ENCODE measurements around the gene CYTH1. TPM values are rescaled to one million over a fixed set of nuclear protein-coding genes. Genes with fewer than 3 reads are reported as not detected.

The CYTH1 gene
- total and polyA plus RNA-seq, 4 donors, result 28.1 to 50.4 (median 42.4) TPM

DNA sequence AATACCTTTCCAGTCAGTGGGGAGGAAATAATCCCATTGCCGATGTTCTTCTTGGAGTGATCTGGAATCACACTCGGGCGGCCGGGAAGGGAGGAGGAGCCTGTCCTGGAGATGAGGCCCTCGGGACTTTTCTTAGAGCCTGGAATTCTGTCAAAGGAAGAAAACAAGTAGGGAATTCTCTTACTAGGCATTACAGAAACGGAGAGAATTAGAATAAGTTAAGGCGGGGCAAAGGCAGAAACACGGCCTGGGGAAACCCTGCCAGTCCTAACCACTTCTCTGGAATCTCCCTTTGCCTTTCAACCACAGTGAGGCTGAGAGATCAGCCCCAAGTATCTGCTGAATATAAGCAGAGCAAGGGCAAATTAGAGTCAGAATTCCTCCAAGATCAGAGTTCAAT is 30.8 kb upstream of the CYTH1 start:
- no peak for DNase-seq (ENCODE audit: low read depth in 4 of 6, low spot score in 6 of 6)

DNA sequence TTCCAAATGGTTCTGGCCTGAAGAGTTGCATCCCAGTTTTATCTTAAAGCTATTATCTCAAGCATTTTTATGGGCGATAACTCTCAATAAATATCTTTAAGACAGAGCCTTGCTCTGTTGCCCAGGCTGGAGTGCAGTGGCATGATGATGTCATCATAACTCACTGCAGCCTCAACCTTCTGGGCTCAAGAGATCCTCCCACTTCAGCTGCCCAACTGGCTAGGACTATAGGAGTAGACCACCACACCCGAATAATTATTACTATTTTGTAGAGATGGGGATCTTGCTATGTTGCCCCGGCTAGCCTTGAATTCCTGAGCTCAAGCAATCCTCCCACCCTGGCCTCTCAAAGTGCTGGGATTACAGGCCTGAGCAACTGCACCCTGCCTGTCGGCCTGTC is 26.1 kb upstream of the CYTH1 start:
- Histone ChIP-seq H3K9me3 (ENCODE audit: control insufficient read depth, insufficient read depth, low read length) (no peaks in the 10 kb centered on the region), H3K27me3 (ENCODE audit: control insufficient read depth, insufficient read depth, low read length) (no peaks in the 10 kb centered on the region), H3K4me3 (ENCODE audit: low read depth, low read length) (no peak overlapping the region), H3K36me3 (ENCODE audit: control insufficient read depth, insufficient read depth, low read length) (peaks cover 74% of the 10 kb centered on the region), H3K4me1 (ENCODE audit: control insufficient read depth, insufficient read depth, low read length) (no peaks in the 10 kb centered on the region), H3K27ac (ENCODE audit: low read depth, low read length) (no peak overlapping the region)
- no peak for DNase-seq (ENCODE audit: low read depth in 4 of 6, low spot score in 6 of 6)
- WGBS (ENCODE audit: insufficient coverage), result 100% methylated on average over 1 of the region's 4 CpGs

More for the DNA sequence above, 30.8 kb upstream of the CYTH1 start:
- no peak overlapping the region for H3K27ac ChIP-seq (ENCODE audit: low read depth, low read length)
- H3K4me1 ChIP-seq (ENCODE audit: control insufficient read depth, insufficient read depth, low read length), result no peaks in the 10 kb centered on the region
- 79% methylated on average over 5 of the region's 8 CpGs for WGBS (ENCODE audit: insufficient coverage)
- H3K9me3 ChIP-seq (ENCODE audit: control insufficient read depth, insufficient read depth, low read length), result no peaks in the 10 kb centered on the region
- peaks cover 76% of the 10 kb centered on the region for H3K36me3 ChIP-seq (ENCODE audit: control insufficient read depth, insufficient read depth, low read length)
- H3K4me3 ChIP-seq (ENCODE audit: low read depth, low read length), result no peak overlapping the region
- H3K27me3 ChIP-seq (ENCODE audit: control insufficient read depth, insufficient read depth, low read length), result no peaks in the 10 kb centered on the region

DNA sequence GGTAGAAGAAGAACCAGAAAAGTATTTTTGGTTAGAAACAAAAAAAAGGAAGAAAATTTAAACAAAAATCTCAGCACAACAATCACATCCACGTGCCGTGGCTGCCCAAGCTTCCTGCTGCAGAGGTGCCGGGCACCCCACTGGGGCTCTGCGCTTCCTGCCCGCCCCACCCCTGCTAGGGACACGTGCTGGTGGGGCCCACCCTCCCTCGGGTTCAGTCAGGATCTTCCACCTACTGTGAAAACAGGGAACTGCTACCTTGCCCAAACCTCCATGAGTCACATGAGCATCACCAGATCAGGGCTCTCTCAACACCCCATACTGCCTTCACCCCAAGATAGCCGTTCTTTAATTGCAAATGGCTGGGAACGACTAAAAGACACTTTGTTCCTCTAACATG is 24.4 kb upstream of the CYTH1 start:
- Histone ChIP-seq H3K27ac (ENCODE audit: low read depth, low read length) (no peak overlapping the region), H3K27me3 (ENCODE audit: control insufficient read depth, insufficient read depth, low read length) (no peaks in the 10 kb centered on the region), H3K9me3 (ENCODE audit: control insufficient read depth, insufficient read depth, low read length) (no peaks in the 10 kb centered on the region), H3K4me1 (ENCODE audit: control insufficient read depth, insufficient read depth, low read length) (no peaks in the 10 kb centered on the region), H3K4me3 (ENCODE audit: low read depth, low read length) (no peak overlapping the region), H3K36me3 (ENCODE audit: control insufficient read depth, insufficient read depth, low read length) (peaks cover 74% of the 10 kb centered on the region)
- no peak for DNase-seq (ENCODE audit: low read depth in 4 of 6, low spot score in 6 of 6)
- 77% methylated on average over 7 of the region's 9 CpGs for WGBS (ENCODE audit: insufficient coverage)

DNA sequence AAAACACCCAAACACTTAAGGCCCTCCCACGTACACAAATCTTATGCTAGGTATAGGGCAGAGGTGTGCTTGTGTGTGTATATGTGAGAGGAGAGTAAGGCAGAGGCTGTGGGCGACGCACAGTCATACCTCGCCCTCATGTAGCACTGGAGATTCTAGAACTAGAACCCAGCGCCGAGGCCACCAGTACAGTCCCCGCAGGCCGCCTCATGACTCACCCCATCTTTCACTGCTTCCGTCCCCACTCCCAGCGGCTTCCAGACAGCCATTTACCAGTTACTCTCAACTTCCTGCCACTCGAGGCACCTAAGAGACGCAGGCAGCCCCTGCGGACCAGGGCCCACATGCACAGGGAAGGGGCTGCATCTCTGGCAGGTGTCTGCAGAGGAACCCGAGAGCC is 23.2 kb upstream of the CYTH1 start:
- no peak for DNase-seq (ENCODE audit: low read depth in 4 of 6, low spot score in 6 of 6)
- Histone ChIP-seq H3K4me3 (ENCODE audit: low read depth, low read length) (no peak overlapping the region), H3K27ac (ENCODE audit: low read depth, low read length) (no peak overlapping the region), H3K9me3 (ENCODE audit: control insufficient read depth, insufficient read depth, low read length) (no peaks in the 10 kb centered on the region), H3K27me3 (ENCODE audit: control insufficient read depth, insufficient read depth, low read length) (no peaks in the 10 kb centered on the region), H3K4me1 (ENCODE audit: control insufficient read depth, insufficient read depth, low read length) (peaks cover 3% of the 10 kb centered on the region), H3K36me3 (ENCODE audit: control insufficient read depth, insufficient read depth, low read length) (peaks cover 77% of the 10 kb centered on the region)
- WGBS (ENCODE audit: insufficient coverage), result 93% methylated on average over 13 of the region's 14 CpGs

DNA sequence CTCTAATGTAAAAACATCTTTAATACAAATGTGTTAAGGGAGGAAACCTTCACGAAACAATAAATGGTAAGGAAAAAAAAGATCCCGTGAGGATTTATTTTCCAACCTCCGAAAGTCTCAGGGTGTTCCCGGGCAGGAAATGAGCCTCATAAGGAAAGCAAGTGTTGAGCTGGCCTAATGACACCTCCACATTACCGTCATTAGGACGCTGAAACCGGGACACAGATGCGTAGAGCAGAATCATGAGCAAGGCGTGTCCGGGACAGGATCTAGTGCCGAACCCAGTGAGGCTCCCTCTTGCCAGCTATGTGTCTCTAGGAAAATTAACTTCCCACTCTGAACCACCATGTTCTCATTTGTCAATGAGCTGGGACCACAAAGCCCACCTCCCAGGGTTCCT is 22.7 kb upstream of the CYTH1 start:
- Histone ChIP-seq H3K36me3 (ENCODE audit: control insufficient read depth, insufficient read depth, low read length) (peaks cover 75% of the 10 kb centered on the region), H3K4me1 (ENCODE audit: control insufficient read depth, insufficient read depth, low read length) (peaks cover 8% of the 10 kb centered on the region), H3K27ac (ENCODE audit: low read depth, low read length) (no peak overlapping the region), H3K9me3 (ENCODE audit: control insufficient read depth, insufficient read depth, low read length) (no peaks in the 10 kb centered on the region), H3K4me3 (ENCODE audit: low read depth, low read length) (no peak overlapping the region), H3K27me3 (ENCODE audit: control insufficient read depth, insufficient read depth, low read length) (no peaks in the 10 kb centered on the region)
- DNase-seq (ENCODE audit: low read depth in 4 of 6, low spot score in 6 of 6), result no peak
- 95% methylated on average over 9 of the region's 11 CpGs for WGBS (ENCODE audit: insufficient coverage)

GRCh38 chr17:78803186-78803845 is 21.2 kb upstream of the CYTH1 start:
- Histone ChIP-seq H3K9me3 (ENCODE audit: control insufficient read depth, insufficient read depth, low read length) (no peaks in the 10 kb centered on the region), H3K36me3 (ENCODE audit: control insufficient read depth, insufficient read depth, low read length) (peaks cover 80% of the 10 kb centered on the region), H3K4me3 (ENCODE audit: low read depth, low read length) (no peak overlapping the region), H3K4me1 (ENCODE audit: control insufficient read depth, insufficient read depth, low read length) (peaks cover 8% of the 10 kb centered on the region), H3K27ac (ENCODE audit: low read depth, low read length) (no peak overlapping the region), H3K27me3 (ENCODE audit: control insufficient read depth, insufficient read depth, low read length) (no peaks in the 10 kb centered on the region)
- DNase-seq (ENCODE audit: low read depth in 4 of 6, low spot score in 6 of 6), result no peak
- 94% methylated on average over 15 of the region's 21 CpGs for WGBS (ENCODE audit: insufficient coverage)

- DNase-seq (ENCODE audit: low read depth in 4 of 6, low spot score in 6 of 6), result no peak
- peaks cover 83% of the 10 kb centered on the region for H3K36me3 ChIP-seq (ENCODE audit: control insufficient read depth, insufficient read depth, low read length)
- no peak overlapping the region for H3K4me3 ChIP-seq (ENCODE audit: low read depth, low read length)
- WGBS (ENCODE audit: insufficient coverage), result 96% methylated on average over 11 of the region's 14 CpGs
- H3K9me3 ChIP-seq (ENCODE audit: control insufficient read depth, insufficient read depth, low read length), result no peaks in the 10 kb centered on the region
- H3K4me1 ChIP-seq (ENCODE audit: control insufficient read depth, insufficient read depth, low read length), result peaks cover 8% of the 10 kb centered on the region
- no peak overlapping the region for H3K27ac ChIP-seq (ENCODE audit: low read depth, low read length)
- no peaks in the 10 kb centered on the region for H3K27me3 ChIP-seq (ENCODE audit: control insufficient read depth, insufficient read depth, low read length)
Observed at GRCh38 chr17:78802459-78802858, 20.4 kb upstream of the CYTH1 start.

GRCh38 chr17:78802008-78802407 is 19.9 kb upstream of the CYTH1 start:
- WGBS (ENCODE audit: insufficient coverage), result 89% methylated on average over 28 of the region's 30 CpGs
- no peak overlapping the region for H3K27ac ChIP-seq (ENCODE audit: low read depth, low read length)
- DNase-seq (ENCODE audit: low read depth in 4 of 6, low spot score in 6 of 6), result no peak

DNA sequence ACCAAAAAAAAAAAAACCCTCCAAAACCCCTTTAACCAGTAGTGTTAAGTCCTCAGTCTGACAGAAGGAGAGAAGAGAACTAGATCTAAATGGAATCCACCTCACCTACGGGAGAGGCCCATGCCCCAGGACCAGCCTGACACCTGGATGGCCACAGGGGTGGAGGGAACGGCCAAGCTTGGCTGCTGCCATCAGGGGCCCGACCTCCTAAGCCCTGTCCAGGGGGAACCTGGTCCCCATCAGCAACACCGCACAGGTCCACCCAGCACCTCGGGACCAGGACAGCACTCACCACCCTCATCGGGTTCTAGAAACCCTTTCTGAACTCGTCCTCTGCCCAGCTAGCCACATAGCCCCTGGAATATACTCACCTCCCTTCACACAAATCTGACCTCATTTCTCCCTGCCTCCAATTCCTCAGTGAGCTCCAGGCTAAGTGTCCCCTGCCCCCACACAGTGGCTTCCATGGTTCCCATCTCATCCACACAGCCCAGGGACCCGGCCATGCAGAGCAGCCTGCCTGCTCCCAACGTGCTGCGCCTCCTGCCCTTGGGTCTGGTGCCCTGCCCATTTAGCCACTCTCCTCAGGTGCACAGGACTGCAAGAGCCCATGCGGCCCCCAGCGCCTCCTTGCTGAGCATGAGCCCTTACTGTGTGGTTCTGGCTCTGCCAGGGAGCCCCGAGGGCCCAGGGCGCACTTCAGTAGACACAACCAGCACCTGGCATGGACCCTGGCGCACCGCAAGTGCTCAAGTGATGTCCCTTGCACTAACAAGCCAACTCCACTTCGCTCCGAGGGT is 18.3 kb upstream of the CYTH1 start:
- no peak for DNase-seq (ENCODE audit: low read depth in 4 of 6, low spot score in 6 of 6)
- H3K27ac ChIP-seq (ENCODE audit: low read depth, low read length), result no peak overlapping the region
- 84% methylated on average over 15 of the region's 18 CpGs for WGBS (ENCODE audit: insufficient coverage)
- H3K9me3 ChIP-seq (ENCODE audit: control insufficient read depth, insufficient read depth, low read length), result no peaks in the 10 kb centered on the region
- H3K4me3 ChIP-seq (ENCODE audit: low read depth, low read length), result no peak overlapping the region
- peaks cover 83% of the 10 kb centered on the region for H3K36me3 ChIP-seq (ENCODE audit: control insufficient read depth, insufficient read depth, low read length)
- no peaks in the 10 kb centered on the region for H3K27me3 ChIP-seq (ENCODE audit: control insufficient read depth, insufficient read depth, low read length)
- H3K4me1 ChIP-seq (ENCODE audit: control insufficient read depth, insufficient read depth, low read length), result peaks cover 8% of the 10 kb centered on the region

More at GRCh38 chr17:78802008-78802407, 19.9 kb upstream of the CYTH1 start:
- Histone ChIP-seq H3K27me3 (ENCODE audit: control insufficient read depth, insufficient read depth, low read length) (no peaks in the 10 kb centered on the region), H3K4me1 (ENCODE audit: control insufficient read depth, insufficient read depth, low read length) (peaks cover 8% of the 10 kb centered on the region), H3K4me3 (ENCODE audit: low read depth, low read length) (no peak overlapping the region), H3K36me3 (ENCODE audit: control insufficient read depth, insufficient read depth, low read length) (peaks cover 83% of the 10 kb centered on the region), H3K9me3 (ENCODE audit: control insufficient read depth, insufficient read depth, low read length) (no peaks in the 10 kb centered on the region)

Measured in spinal cord (tissue), 10 donors.